ENCODE results near the gene FAM174C. TPM values are rescaled to one million over a fixed set of nuclear protein-coding genes. Genes with fewer than 3 reads are reported as not detected.

Gene FAM174C
- total RNA-seq, 2 donors from 2014 or later: 48.0 to 63.9 TPM

DNA sequence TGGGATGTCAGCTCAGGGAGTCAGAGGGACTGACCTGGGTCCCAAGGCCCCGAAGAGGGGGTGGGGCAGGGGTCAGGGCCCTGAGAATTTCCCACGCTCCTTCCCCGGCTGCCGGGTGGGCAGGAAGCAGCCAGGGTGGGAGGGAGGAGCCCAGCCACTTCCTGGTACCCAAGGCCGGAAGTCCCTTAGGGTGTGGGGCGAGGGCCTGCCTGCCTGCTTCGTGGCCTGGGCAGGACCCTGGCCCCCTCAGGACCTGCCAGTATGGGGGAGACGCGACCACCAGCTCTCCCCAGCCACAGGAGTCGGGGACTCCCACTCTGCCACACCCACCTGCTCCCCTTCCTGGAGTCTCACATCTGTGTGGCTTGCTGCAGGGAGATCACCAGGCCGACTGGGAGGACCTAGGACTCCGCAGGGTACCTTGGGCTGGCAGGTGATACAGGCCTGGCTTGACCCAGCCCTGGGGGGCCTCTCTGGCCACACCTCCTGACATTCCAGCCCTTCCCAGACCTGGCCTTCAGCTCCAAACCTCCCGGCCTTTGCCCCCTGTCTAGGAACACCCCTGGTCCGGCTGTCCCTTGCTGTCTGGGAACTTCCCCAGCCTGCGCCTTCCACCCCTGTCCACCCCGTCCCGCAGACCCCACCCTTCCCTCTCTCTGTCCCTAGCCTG lies 16.0 kb upstream of the FAM174C start:
- peak; percentile 19 to 69 (median 68) for TF ChIP-seq POLR2A (IDR thresholded peaks at IDR 0.05)
- TF ChIP-seq, protein P1, sequence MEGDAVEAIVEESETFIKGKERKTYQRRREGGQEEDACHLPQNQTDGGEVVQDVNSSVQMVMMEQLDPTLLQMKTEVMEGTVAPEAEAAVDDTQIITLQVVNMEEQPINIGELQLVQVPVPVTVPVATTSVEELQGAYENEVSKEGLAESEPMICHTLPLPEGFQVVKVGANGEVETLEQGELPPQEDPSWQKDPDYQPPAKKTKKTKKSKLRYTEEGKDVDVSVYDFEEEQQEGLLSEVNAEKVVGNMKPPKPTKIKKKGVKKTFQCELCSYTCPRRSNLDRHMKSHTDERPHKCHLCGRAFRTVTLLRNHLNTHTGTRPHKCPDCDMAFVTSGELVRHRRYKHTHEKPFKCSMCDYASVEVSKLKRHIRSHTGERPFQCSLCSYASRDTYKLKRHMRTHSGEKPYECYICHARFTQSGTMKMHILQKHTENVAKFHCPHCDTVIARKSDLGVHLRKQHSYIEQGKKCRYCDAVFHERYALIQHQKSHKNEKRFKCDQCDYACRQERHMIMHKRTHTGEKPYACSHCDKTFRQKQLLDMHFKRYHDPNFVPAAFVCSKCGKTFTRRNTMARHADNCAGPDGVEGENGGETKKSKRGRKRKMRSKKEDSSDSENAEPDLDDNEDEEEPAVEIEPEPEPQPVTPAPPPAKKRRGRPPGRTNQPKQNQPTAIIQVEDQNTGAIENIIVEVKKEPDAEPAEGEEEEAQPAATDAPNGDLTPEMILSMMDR (IDR thresholded peaks at IDR 0.05): no peak
- Histone ChIP-seq H3K9me3 (no peaks in the 10 kb centered on the region), H3K36me3 (replicated peaks in 1 of 2; ENCODE audit: insufficient read depth in 1 of 2, low read depth in 2 of 2) (peaks cover 24 to 29% of the 10 kb centered on the region in 2 donors), H3K27me3 (no peaks in the 10 kb centered on the region), H3K4me3 (no peak overlapping the region), H3K4me1 (peaks cover 89% of the 10 kb centered on the region), H3K27ac (peak overlapping the region; percentile 89 to 100 (median 98))
- DNase-seq (peak; percentile 66 to 79 (median 72)), ATAC-seq (peak; percentile 2)
- WGBS, 2 donors: 13 to 24% methylated on average over 8 to 17 of the region's 17 CpGs
- intact Hi-C loops (cut with DNase I): no loop called here

- 17 to 54% methylated on average over 8 to 20 of the region's 33 CpGs for WGBS, 2 donors
- no peak for ATAC-seq
- Histone ChIP-seq H3K27me3 (no peaks in the 10 kb centered on the region), H3K9me3 (no peaks in the 10 kb centered on the region), H3K27ac (peak overlapping the region; percentile 89 to 100 (median 98)), H3K4me3 (no peak overlapping the region), H3K4me1 (peaks cover 87% of the 10 kb centered on the region), H3K36me3 (replicated peaks in 1 of 2; ENCODE audit: insufficient read depth in 1 of 2, low read depth in 2 of 2) (peaks cover 16 to 23% of the 10 kb centered on the region in 2 donors)
- DNase-seq: peak in 2 of 4 donors; percentile 23 to 33
- TF ChIP-seq, protein P1 (IDR thresholded peaks at IDR 0.05): no peak
- TF ChIP-seq POLR2A (IDR thresholded peaks at IDR 0.05): no peak
- intact Hi-C loops (cut with DNase I): no loop called here
Measured at GRCh38 chr19:1259876-1260748, 15.2 kb upstream of the FAM174C start.

DNA sequence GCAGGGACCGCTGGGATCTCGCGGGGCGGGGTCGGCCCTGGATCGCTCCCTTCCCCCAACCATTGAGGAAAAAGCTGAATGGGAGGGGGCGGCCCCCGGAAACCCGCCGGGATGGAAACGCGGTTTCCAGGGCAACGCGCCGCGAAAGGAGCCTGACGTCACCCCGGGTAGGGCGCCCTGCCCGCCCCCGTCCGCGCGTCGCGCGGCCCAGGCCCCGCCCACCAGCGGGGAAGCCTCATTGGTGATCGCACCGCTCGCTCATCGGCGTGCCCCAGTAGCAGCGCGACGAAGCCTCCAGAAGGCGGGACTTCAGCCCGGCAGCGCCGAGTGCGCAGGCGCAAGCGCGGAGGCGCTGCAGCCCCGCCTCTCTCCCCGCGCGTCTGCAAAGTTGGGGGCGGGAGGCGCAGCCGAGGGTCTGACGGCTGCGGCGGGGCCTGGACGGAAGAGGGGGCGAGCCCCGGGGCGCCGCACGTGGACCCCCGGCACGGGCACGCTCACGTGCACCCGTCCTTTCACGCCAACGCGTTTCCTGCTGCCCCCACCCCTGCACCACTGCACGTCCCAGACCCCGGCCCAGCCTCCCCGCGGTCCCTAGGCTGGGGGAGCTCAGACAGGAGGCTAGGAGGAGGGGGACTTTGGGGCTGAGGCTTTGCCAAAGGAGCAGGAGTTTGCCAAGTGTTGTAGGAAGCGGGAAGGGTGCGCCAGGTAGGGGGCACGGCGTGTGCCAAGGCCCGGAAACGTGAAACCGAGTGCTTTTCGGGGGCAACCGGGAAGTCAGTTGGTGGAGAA lies 14.4 kb upstream of the FAM174C start:
- Histone ChIP-seq H3K27ac (peak overlapping the region; percentile 98 to 100 (median 98)), H3K9me3 (no peaks in the 10 kb centered on the region), H3K4me3 (peak overlapping the region in 1 of 2 donors; percentile 35), H3K27me3 (no peaks in the 10 kb centered on the region), H3K4me1 (peaks cover 86% of the 10 kb centered on the region), H3K36me3 (replicated peaks in 1 of 2; ENCODE audit: insufficient read depth in 1 of 2, low read depth in 2 of 2) (peaks cover 8 to 15% of the 10 kb centered on the region in 2 donors)
- WGBS, 2 donors: 1 to 2% methylated on average over 12 to 69 of the region's 83 CpGs
- peak; percentile 97 to 98 (median 97) for DNase-seq
- ATAC-seq: peak; percentile 74
- TF ChIP-seq POLR2A (IDR thresholded peaks at IDR 0.05): peak in 2 of 3 donors; percentile 42 to 54
- TF ChIP-seq, protein P1 (IDR thresholded peaks at IDR 0.05): peak in 1 of 7 experiments; percentile 15
- intact Hi-C loops (cut with DNase I): no loop called here

DNA sequence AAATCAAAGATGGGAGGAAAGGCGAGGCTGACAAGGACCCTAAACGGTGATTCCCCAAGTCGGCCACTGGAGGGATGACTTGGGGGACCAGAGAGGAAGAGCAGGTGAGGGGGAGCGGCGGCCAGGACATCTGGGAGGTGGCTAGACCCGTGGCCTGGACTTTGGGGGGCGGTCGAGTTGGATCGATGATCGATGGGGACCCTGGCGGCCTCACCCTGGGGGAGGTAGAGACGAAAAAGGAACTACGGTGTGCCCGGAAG lies 13.9 kb upstream of the FAM174C start:
- no peak for DNase-seq
- Histone ChIP-seq H3K4me3 (peak overlapping the region in 1 of 2 donors; percentile 35), H3K4me1 (peaks cover 88% of the 10 kb centered on the region), H3K27ac (peak overlapping the region; percentile 98 to 100 (median 98)), H3K36me3 (replicated peaks in 1 of 2; ENCODE audit: insufficient read depth in 1 of 2, low read depth in 2 of 2) (peaks cover 7 to 11% of the 10 kb centered on the region in 2 donors), H3K9me3 (no peaks in the 10 kb centered on the region), H3K27me3 (no peaks in the 10 kb centered on the region)
- ATAC-seq: no peak
- intact Hi-C loops (cut with DNase I): no loop called here
- WGBS, 2 donors: 3 to 4% methylated on average over 14 of the region's 14 CpGs
- TF ChIP-seq, protein P1 (IDR thresholded peaks at IDR 0.05): peak in 3 of 7 experiments; percentile 22 to 51 (median 32)
- no peak for TF ChIP-seq POLR2A (IDR thresholded peaks at IDR 0.05)
